ENCODE results near the gene HCFC1R1. TPM values are rescaled to one million over a fixed set of nuclear protein-coding genes. Genes with fewer than 3 reads are reported as not detected.
"Not testable (repeated sequence)": the region's sequence is repeated elsewhere in the genome, so short reads cannot be mapped to it uniquely, and the experiment has no call there.

The HCFC1R1 gene, protein sequence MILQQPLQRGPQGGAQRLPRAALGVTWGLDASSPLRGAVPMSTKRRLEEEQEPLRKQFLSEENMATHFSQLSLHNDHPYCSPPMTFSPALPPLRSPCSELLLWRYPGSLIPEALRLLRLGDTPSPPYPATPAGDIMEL
- polyA plus RNA-seq (2011; rRNA removed) = 51.6 and 73.4 TPM in 2 replicates
- polyA minus RNA-seq (2011; rRNA and poly(A)+ RNA removed) = 29.6 and 42.1 TPM in 2 replicates

DNA sequence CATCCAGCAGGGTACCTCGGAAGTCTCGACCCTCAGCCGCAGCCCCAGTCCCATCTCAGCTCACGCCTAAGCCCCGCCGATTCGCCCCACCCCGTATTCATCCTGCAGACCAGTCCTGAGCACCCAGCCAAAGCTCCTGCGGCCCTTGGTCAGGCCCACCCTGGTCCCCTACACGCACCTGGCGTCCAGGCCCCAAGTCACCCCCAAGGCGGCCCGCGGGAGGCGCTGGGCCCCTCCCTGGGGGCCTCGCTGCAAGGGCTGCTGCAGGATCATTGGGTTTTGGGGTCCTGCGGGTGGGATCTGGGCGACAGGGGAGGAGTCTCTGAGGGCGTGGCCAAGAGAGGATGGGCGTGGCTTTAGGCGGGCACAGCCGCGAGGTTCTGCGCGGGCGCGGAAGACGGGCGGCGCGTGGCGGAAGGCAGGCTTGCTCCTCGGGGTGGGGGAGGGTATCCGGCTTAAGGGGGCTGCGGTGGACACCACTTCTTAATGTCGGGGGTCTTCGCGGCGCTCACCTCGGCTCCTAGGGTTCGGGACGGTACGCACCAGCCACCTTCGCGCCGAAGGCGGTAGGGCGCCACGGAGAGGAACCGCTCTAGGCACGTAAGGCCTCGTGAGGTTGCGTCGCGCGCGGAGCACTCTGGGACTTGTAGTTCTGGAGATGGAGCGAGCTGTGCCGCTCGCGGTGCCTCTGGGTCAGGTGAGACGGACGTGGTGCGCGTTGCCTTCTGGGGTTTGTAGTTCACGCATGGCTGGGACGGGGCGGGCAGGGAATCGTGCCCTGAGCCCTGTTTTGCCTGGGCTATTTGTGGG is at the start of gene HCFC1R1, which contains the start of gene THOC6:
Gene HCFC1R1, minus strand, starts transcription at position 274 of the 810 bp plus-strand sequence. Its CDS starts 1 bp downstream, at position 273.
Gene THOC6, plus strand, starts transcription at position 367 of the 810 bp plus-strand sequence. Its CDS starts 292 bp downstream, at position 659.
- Histone ChIP-seq H3K9me3 (ENCODE audit: control insufficient read depth, insufficient read depth, low read length) (no peaks in the 10 kb centered on the region; the same call in 1 of the 2 replicates), H3K4me3 (ENCODE audit: low read depth, low read length) (peak within 1 kb of the TSS; percentile 94), H3K27ac (ENCODE audit: low read depth, low read length) (peak within 1 kb of the TSS; percentile 99), H3K27me3 (ENCODE audit: control insufficient read depth, insufficient read depth, low read length) (peaks cover 2% of the 10 kb centered on the region)
- CTCF ChIA-PET = interaction anchor here (1.1 to 1.8 kb wide), 3 partner anchors 8 to 36 kb away, joined by 3 to 15 read pairs (median 8); no protein-coding TSS in a partner anchor
- peak; percentile 91 for DNase-seq (ENCODE audit: low read depth, low spot score)
- POLR2A ChIA-PET = interaction anchor here (0.5 to 1.3 kb wide), 6 partner anchors 10 to 1644 kb away, joined by 3 to 6 read pairs (median 4); no protein-coding TSS in a partner anchor
- TF ChIP-seq, protein P1, sequence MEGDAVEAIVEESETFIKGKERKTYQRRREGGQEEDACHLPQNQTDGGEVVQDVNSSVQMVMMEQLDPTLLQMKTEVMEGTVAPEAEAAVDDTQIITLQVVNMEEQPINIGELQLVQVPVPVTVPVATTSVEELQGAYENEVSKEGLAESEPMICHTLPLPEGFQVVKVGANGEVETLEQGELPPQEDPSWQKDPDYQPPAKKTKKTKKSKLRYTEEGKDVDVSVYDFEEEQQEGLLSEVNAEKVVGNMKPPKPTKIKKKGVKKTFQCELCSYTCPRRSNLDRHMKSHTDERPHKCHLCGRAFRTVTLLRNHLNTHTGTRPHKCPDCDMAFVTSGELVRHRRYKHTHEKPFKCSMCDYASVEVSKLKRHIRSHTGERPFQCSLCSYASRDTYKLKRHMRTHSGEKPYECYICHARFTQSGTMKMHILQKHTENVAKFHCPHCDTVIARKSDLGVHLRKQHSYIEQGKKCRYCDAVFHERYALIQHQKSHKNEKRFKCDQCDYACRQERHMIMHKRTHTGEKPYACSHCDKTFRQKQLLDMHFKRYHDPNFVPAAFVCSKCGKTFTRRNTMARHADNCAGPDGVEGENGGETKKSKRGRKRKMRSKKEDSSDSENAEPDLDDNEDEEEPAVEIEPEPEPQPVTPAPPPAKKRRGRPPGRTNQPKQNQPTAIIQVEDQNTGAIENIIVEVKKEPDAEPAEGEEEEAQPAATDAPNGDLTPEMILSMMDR (IDR thresholded peaks at IDR 0.05; ENCODE audit: low read depth, low read length) = no peak

DNA sequence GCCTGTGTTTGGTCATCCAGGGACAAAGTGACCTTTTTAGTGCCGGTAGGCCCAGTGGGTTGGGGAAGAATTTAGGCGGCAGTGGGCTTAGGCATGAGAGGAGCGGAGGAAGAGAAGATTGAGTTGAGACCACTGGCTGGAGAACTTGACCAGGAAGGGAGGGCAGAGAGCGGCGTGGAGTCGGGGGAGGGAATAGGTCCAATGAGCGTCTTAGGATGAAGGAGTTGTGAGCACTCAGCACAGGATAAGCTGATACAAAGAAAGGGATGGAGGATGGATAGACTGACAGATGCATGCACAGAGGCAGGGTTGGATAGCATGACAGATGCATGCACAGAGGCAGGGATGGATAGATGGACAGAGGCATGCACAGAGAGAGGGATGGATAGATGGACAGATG is 49.7 kb upstream of the HCFC1R1 start:
- POLR2A ChIA-PET = no interaction called here
- Histone ChIP-seq H3K27me3 (ENCODE audit: control insufficient read depth, insufficient read depth, low read length) (peaks cover 14% of the 10 kb centered on the region), H3K4me3 (ENCODE audit: low read depth, low read length) (no peak overlapping the region), H3K27ac (ENCODE audit: low read depth, low read length) (no peak overlapping the region), H3K9me3 (ENCODE audit: control insufficient read depth, insufficient read depth, low read length) (no peaks in the 10 kb centered on the region)
- CTCF ChIA-PET = no interaction called here
- DNase-seq (ENCODE audit: low read depth, low spot score) = no peak
- TF ChIP-seq, protein P1 (IDR thresholded peaks at IDR 0.05; ENCODE audit: low read depth, low read length) = no peak

DNA sequence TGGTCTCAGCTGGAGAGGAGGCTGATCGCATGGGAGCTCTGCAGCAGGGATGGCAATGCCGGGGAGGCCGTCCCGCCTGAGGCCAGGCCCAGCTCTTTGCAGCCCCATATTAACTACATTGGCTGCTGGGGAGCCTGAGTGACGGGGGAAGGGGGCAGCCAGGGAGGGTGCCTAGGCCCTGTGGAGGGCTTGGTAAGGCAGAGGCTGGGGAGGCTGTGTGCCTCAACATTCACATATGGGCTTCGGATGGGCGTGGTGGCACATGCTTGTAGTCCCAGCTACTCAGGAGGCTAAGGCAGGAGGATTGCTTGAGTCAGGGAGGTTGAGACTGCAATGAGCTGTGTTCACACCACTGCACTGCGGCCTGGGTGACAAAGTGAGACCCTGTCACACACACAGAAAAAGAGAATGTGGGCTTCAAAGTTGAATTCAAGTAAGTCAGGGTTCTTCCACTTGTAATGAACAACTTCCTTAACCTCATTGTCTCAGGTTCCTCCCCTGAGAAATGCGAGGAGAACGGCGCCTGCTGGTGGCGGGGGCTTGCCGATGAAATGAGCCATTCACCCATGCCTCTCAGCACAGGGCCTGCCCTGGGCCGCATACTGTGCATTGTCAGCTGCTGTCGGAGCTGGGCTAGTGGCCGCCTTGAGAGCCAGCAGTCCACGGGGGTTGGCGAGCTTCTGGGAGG is 49.0 kb upstream of the HCFC1R1 start:
- H3K4me3 ChIP-seq (ENCODE audit: low read depth, low read length); H3K27ac ChIP-seq (ENCODE audit: low read depth, low read length); CTCF ChIA-PET; H3K9me3 ChIP-seq (ENCODE audit: control insufficient read depth, insufficient read depth, low read length); POLR2A ChIA-PET; DNase-seq (ENCODE audit: low read depth, low spot score): not testable (repeated sequence)
- peaks cover 13% of the 10 kb centered on the region for H3K27me3 ChIP-seq (ENCODE audit: control insufficient read depth, insufficient read depth, low read length)

DNA sequence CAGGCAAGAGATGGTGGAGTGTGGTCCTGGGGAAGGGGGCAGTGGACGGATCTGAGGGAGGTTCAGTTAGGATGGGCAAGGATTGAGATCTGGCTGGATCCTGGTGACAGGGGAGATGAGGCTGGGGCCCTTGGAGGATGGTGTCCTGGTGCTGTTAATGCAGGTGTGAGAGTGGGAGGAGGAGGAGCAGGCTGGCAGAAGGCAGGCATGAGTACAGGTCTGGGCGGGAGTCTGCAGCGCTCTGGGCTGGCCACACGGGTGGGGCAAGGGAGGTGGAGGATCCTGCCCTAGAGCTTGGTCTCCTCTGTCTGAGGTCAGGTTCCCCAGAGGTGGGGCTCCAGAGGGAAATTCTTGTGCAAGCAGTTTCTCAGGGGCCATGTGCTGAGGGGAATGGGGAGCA is 48.4 kb upstream of the HCFC1R1 start:
- POLR2A ChIA-PET; H3K9me3 ChIP-seq (ENCODE audit: control insufficient read depth, insufficient read depth, low read length); DNase-seq (ENCODE audit: low read depth, low spot score); H3K4me3 ChIP-seq (ENCODE audit: low read depth, low read length); CTCF ChIA-PET; H3K27me3 ChIP-seq (ENCODE audit: control insufficient read depth, insufficient read depth, low read length); H3K27ac ChIP-seq (ENCODE audit: low read depth, low read length): not testable (repeated sequence)

DNA sequence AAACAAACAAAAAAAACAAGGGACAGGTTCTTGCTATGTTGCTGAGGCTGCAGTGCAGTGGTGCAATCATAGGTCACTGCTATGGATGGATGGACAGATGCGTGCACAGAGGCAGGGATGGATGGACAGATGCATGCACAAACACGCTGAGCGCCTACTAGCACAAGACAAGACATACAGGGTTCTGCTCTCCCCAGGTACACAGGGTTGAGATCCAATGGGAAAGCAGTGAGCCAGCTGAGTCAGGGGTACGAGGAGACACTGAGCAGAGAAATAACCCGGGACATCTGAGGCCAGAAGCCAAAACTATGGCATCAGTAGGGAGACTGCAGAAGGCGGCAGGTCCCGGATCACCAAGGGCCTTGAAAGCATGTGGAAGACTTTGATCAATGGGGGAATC is 47.9 kb upstream of the HCFC1R1 start:
- CTCF ChIA-PET = no interaction called here
- TF ChIP-seq, protein P1 (IDR thresholded peaks at IDR 0.05; ENCODE audit: low read depth, low read length) = no peak

More for the DNA sequence above, 47.9 kb upstream of the HCFC1R1 start:
- no peak for DNase-seq (ENCODE audit: low read depth, low spot score)
- Histone ChIP-seq H3K9me3 (ENCODE audit: control insufficient read depth, insufficient read depth, low read length) (no peaks in the 10 kb centered on the region), H3K4me3 (ENCODE audit: low read depth, low read length) (no peak overlapping the region), H3K27me3 (ENCODE audit: control insufficient read depth, insufficient read depth, low read length) (peaks cover 5% of the 10 kb centered on the region), H3K27ac (ENCODE audit: low read depth, low read length) (no peak overlapping the region)
- POLR2A ChIA-PET = no interaction called here
